Body of pancreas (tissue), 4 donors: ENCODE measurements around the gene FAM120B. TPM values are rescaled to one million over a fixed set of nuclear protein-coding genes. Genes with fewer than 3 reads are reported as not detected.
A peak's percentile ranks its signal among the peaks of the same experiment; 100 is the strongest.

Experiments used
- ATAC-seq: fragments of 150-250 bp; one replicate; pipeline ENCODE4 v1.9.1; 2016
- DNase-seq, 4 donors: peaks; one replicate each; pipeline ENCODE4 v3.0.0-alpha.2; 2019
- H3K27ac ChIP-seq, 4 donors: fragments of 200-600 bp; sonication (generic); 1 replicate in 3 of 4; 2 replicates in 1 of 4; pipeline versions ENCODE4 v1.5.1 to v1.6.1; 2016 to 2019; ENCODE audit warnings: mild to moderate bottlenecking in 1 of 4, mixed read lengths in 1 of 4, moderate library complexity in 1 of 4
- H3K27me3 ChIP-seq, 2 donors: fragments of 200-600 bp; sonication (generic); one replicate each; pipeline ENCODE4 v1.6.0; 2016; ENCODE audit warnings: mild to moderate bottlenecking in 1 of 2
- H3K36me3 ChIP-seq, 2 donors: fragments of 200-600 bp; sonication (generic); replicated peaks in 1 of 2; 2 replicates each; pipeline ENCODE4 v1.5.1; 2016; ENCODE audit warnings: low read depth in 2 of 2; ENCODE audit not compliant: insufficient read depth in 1 of 2
- H3K4me1 ChIP-seq: fragments of 200-600 bp; sonication (generic); one replicate; pipeline ENCODE4 v1.6.0; 2016
- H3K4me3 ChIP-seq, 2 donors: fragments of 200-600 bp; sonication (generic); 1 replicate in 1 of 2; 2 replicates in 1 of 2; pipeline ENCODE4 v1.5.1; 2016 to 2019
- H3K9me3 ChIP-seq, 3 donors: fragments of 200-600 bp; sonication (generic); 1 replicate in 2 of 3; 2 replicates in 1 of 3; pipeline ENCODE4 v1.5.1; 2016
- CTCF ChIP-seq, 7 experiments: fragments of 450-650 bp in 4 of 7; fragments of 200-600 bp in 3 of 7; sonication (generic) in 3 of 7; IDR thresholded peaks; one replicate each; pipeline ENCODE4 v1.5.1; 2016 to 2019; ENCODE audit warnings: antibody characterized with exemption in 7 of 7
- POLR2A ChIP-seq, 3 donors: fragments of 450-650 bp; IDR thresholded peaks; one replicate each; pipeline ENCODE4 v1.6.1; 2016; ENCODE audit warnings: antibody characterized with exemption in 3 of 3, mild to moderate bottlenecking in 2 of 3
- WGBS, 2 donors: methylation state at CpG; one replicate each; pipeline ENCODE4 v1.1.5; 2017; 5-methylcytosine and 5-hydroxymethylcytosine counted together
- intact Hi-C: fragments of 100-400 bp; cut with DNase I; formaldehyde crosslinking; loops from one replicate; pipeline ENCODE4 v1.15.1; 2023
- total RNA-seq, 2 donors: library from RNA; depleted of rRNA; stranded (reverse); fragments of >200 nt; gene quantifications; one replicate each; pipeline ENCODE4 v1.1.0, GENCODE V29; 2016

Gene FAM120B
- total RNA-seq, 2 donors from 2014 or later, result 15.6 to 29.0 TPM

- peak; percentile 82 for ATAC-seq
- no peaks in the 10 kb centered on the region for H3K27me3 ChIP-seq
- WGBS, 2 donors, result 23 to 25% methylated on average over 20 to 22 of the region's 22 CpGs
- peaks cover 59% of the 10 kb centered on the region for H3K4me1 ChIP-seq
- peak in 4 of 7 experiments; percentile 14 to 23 (median 19) for TF ChIP-seq CTCF (IDR thresholded peaks at IDR 0.05)
- peak in 2 of 3 donors; percentile 61 to 78 for TF ChIP-seq POLR2A (IDR thresholded peaks at IDR 0.05)
- no peak overlapping the region for H3K4me3 ChIP-seq
- peak; percentile 93 to 97 (median 96) for DNase-seq
- intact Hi-C loops, result no loop called here
- H3K9me3 ChIP-seq, result no peaks in the 10 kb centered on the region
- no peaks in the 10 kb centered on the region for H3K36me3 ChIP-seq
- peak overlapping the region; percentile 85 to 92 (median 91) for H3K27ac ChIP-seq
Observed at GRCh38 chr6:170265655-170266054, 40.9 kb upstream of the FAM120B start.

GRCh38 chr6:170266061-170266825, 40.3 kb upstream of the FAM120B start:
- Histone ChIP-seq H3K4me3 (no peak overlapping the region), H3K36me3 (no peaks in the 10 kb centered on the region), H3K4me1 (peaks cover 59% of the 10 kb centered on the region), H3K27ac (peak overlapping the region; percentile 85 to 92 (median 91)), H3K27me3 (no peaks in the 10 kb centered on the region), H3K9me3 (no peaks in the 10 kb centered on the region)
- intact Hi-C loops, result no loop called here
- peak; percentile 59 for ATAC-seq
- peak; percentile 43 to 74 (median 56) for DNase-seq
- TF ChIP-seq CTCF (IDR thresholded peaks at IDR 0.05), result no peak
- TF ChIP-seq POLR2A (IDR thresholded peaks at IDR 0.05), result no peak
- 22 to 28% methylated on average over 10 to 18 of the region's 18 CpGs for WGBS, 2 donors

GRCh38 chr6:170267688-170268087, 38.9 kb upstream of the FAM120B start:
- Histone ChIP-seq H3K27ac (peak overlapping the region; percentile 79 to 92 (median 84)), H3K4me3 (no peak overlapping the region), H3K9me3 (no peaks in the 10 kb centered on the region), H3K36me3 (no peaks in the 10 kb centered on the region), H3K27me3 (no peaks in the 10 kb centered on the region), H3K4me1 (peaks cover 65% of the 10 kb centered on the region)
- DNase-seq (no peak), ATAC-seq (no peak)
- no peak for TF ChIP-seq CTCF (IDR thresholded peaks at IDR 0.05)
- 79 to 85% methylated on average over 13 to 14 of the region's 14 CpGs for WGBS, 2 donors
- intact Hi-C loops, result no loop called here

- ATAC-seq (peak; percentile 28), DNase-seq (peak; percentile 80 to 90 (median 86))
- Histone ChIP-seq H3K9me3 (no peaks in the 10 kb centered on the region), H3K27ac (peak overlapping the region; percentile 79 to 92 (median 84)), H3K36me3 (no peaks in the 10 kb centered on the region), H3K27me3 (no peaks in the 10 kb centered on the region), H3K4me3 (no peak overlapping the region), H3K4me1 (peaks cover 73% of the 10 kb centered on the region)
- intact Hi-C loops, result no loop called here
- 35 to 48% methylated on average over 16 to 22 of the region's 22 CpGs for WGBS, 2 donors
- TF ChIP-seq CTCF (IDR thresholded peaks at IDR 0.05) (no peak), POLR2A (IDR thresholded peaks at IDR 0.05) (peak in 2 of 3 donors; percentile 22 to 65)
Observed at GRCh38 chr6:170268216-170269129, 38.1 kb upstream of the FAM120B start.
